Activated T-cell treated with anti-CD3 and anti-CD28 coated beads for 48 hours (primary cell): ENCODE results near the gene CD276.
"Not testable (repeated sequence)": the region's sequence is repeated elsewhere in the genome, so short reads cannot be mapped to it uniquely, and the experiment has no call there.

ENCODE experiments used
- DNase-seq: peaks from one replicate; pipeline ENCODE4 v3.0.0-alpha.2; 2020; ENCODE audit warnings: low read depth

Gene CD276

GRCh38 chr15:73710321-73710720 is 26.1 kb downstream of the CD276 start:
- DNase-seq = no peak

DNA sequence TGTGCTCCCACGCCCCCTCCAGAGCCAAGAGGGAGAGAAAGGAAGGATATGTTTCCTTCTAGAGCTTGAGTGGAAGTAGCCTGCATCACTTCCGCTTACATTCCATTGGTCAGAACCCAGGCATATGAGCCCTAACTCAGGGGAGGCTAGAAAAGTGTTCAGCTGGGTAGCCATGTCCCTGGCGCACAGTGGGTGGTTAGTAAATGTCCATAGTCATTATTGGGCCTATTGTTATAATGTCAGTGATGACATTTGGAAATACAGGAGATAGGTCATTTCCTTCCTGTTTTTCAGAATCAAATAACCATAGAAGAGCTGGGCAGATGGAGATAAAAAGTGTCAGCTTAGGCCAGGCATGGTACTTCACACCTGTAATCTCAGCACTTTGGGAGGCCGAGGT is 27.3 kb downstream of the CD276 start:
- no peak for DNase-seq

GRCh38 chr15:73712107-73712506 is 27.9 kb downstream of the CD276 start:
- DNase-seq = no peak

DNA sequence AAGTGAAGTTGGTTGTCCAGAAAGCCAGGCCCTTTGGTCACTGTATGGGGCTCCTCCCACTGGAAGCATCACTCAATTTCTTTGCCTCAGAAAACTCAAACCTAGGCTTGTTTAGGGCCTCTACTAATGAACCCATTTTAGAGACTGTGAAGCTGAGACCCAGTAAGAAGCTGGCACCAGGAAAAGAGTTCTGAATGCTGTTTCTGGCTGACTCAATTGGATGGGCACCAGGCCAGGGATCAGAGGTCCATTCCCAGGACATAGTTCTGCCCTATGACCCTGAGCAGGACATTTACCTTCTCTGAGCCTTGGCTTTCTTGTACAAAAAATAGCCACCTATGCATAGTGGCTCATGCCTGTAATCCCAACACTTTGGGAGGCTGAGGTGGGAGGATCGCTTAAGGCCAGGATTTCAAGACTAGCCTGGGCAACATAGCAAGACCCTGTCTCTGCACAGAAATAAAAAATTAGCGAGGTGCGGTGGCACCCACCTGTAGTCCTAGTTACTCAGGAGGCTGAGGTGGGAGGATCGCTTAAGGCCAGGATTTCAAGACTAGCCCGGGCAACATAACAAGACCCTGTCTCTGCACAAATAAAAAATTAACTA is 30.6 kb downstream of the CD276 start:
- DNase-seq = no peak

- DNase-seq = no peak
Measured at GRCh38 chr15:73715417-73715816, 31.2 kb downstream of the CD276 start.

GRCh38 chr15:73716417-73716816 is 32.2 kb downstream of the CD276 start:
- no peak for DNase-seq

DNA sequence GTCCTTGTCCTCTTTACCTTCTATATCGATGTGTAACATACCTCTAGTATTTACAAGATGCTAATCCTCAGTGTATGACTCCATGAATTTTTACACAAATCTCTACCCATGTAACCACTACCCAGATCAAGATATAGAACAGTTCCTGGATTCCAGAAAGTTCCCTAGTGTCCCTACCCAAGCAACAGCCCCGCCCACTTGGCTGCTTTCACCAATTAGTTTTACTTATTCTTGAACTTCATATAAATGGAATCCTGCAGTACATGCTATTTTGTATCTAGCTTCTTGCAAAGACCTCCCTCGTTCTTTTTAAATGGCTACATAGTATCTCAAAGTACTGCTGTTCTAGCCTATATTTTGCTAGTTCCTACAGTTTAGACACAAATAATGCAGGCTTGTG is 33.0 kb downstream of the CD276 start:
- DNase-seq = no peak

- no peak for DNase-seq
Measured at GRCh38 chr15:73717802-73718201, 33.6 kb downstream of the CD276 start.

DNA sequence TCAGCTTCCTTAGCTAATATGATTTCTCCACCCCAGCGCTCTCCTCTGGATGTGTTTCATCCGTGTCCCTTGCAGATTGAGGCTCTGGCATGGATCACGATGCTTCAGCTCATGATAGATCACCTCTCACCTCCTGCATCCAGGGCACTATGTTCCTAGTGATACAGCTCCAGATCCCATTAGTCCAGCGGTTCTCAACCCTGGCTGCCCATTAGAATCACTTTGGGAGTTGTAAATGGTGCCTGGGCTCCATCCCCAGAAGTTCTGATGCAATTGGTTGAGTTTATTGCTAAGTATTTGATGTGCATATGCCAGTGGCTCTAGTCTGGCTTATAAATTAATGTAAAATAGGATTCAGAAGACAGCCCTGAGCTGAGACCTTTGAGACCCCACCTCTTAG is 34.5 kb downstream of the CD276 start:
- DNase-seq = no peak

GRCh38 chr15:73722425-73722824 is 38.2 kb downstream of the CD276 start:
- no peak for DNase-seq

- DNase-seq = no peak
Measured at GRCh38 chr15:73723191-73723590, 39.0 kb downstream of the CD276 start.

DNA sequence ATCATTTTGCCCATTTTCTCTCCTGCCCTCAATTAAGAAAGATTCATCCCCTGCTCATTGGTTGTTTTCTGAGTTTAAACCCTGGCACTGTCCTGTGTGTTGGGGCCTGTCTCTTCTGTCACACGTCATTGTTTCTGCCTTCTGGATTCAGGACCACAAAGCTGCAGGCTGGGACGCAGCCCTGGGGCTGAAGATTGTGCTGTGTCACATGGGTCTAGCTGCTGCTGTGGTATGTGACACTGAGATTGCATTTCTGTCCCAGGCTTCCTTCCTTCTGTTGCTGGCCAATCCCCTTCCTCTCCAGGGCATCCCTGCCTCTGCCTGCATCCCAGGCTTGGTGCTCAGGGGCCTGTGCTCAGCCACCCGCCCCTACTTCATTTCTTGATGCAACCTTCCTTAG is 40.0 kb downstream of the CD276 start:
- DNase-seq = no peak

DNA sequence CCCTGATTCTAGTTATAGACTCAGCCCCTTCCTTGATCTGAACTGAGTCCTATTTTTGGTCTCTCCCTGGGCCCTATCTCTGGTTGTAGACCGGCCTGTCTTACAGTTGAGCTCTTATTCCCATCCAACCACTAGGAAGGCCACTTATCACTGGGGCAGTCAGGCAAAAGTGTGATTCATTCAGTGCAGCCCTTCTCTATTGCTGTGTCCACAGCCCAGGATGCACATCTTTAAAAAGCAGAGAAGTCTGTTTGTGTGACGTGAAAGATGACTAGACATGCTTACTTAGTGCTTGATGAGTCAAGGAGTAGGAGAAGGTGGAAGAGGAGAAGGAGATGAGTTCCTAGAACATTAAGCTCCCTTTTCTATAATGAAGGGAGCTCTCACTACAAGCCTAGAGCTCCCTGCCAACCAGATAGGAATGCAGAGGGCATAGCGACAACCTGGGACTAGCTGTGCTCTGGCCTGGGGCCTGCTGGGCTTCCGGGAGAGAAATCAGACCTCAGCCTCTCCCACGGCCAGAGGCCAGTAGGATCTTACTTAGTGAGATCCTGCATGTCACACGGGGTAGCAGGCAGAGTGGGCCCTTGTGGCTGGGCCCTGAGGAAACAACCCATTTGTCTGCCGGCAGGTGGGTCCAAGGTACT is 43.3 kb downstream of the CD276 start:
- DNase-seq = no peak

- not testable (repeated sequence) for DNase-seq
Measured at GRCh38 chr15:73732051-73732450, 47.9 kb downstream of the CD276 start.

DNA sequence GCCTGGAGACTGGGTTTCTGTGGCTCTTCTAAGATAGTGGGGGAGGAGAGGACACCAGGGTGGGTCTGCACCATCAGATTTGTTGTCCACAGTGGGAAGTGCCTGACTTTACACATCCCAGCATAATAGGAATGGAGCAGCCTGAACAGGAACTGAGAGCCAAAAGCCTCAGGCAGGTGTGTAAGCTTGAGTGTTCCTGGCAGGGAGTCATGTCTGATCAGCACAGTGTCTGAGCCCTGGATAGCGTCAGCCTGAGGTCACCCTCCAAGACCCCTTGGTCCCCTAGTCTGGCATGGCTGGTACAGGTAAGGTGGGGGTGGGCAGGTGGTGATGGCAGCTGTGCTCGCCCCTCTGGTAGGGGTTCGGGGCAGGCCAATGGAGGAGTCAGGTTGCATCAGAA is 48.7 kb downstream of the CD276 start:
- DNase-seq = no peak

DNA sequence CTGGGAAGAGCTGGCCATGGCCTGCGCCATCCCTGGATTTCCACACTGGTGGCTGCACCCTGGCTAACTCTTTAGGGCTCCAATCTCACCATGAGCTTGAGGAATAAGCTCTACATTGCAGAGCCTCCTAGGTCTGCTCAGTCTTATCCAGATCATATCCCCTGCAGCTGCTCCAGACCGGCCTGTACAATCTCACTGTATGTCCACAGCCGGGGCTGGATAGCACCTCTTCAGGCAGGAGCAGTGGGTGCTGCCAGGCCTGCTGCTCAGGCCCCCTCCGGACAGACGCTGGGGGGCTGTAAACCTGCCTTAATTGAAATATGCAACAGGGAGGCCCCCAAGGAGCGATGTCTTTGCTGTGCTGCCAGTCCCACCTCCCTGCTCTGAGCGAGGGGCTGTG is 53.4 kb downstream of the CD276 start:
- no peak for DNase-seq

- no peak for DNase-seq
Measured at GRCh38 chr15:73740152-73741048, 56.2 kb downstream of the CD276 start.

DNA sequence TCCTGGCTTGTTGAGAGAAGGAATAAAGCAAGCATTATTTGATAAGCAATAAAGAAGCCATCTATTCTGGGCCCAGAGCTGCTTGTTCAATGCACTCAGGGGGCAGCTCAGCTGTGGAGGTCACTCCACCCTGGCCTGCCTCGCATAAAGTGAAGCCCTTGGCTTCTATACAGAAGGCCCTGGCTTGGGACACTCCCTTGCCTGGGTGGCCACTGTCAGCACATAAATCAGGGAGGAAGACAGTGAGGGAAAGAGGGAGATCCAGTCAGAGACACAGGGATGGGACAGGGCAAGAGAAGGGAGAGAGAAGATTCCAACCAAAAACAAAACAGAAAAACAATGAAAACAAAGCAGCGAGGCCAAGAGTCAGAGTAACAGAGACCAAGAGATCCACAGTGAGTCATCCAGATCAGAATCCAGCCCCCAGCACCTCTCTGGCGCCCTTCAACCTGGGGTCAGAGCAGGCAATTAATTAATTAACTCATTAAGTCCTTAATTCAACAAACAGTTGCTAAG is 57.2 kb downstream of the CD276 start:
- no peak for DNase-seq

DNA sequence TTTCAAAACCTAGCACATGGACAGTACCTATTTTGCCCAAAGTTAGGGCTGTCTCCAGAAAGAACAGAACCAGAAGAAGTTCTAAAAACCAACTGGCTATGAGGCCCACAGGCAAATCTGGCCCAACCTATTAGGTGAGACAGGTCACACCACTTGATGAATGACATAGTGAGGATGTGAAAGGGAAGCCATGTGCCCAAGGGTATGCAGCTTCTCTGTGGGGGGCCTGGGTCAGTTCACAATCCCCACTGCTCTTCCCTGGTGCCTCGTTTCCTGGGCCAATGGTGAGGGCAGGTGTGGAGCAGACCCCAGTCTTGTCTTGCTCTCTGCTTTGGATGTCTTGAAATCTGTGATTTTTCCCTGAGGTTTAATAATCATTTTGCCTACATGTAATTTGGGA is 60.1 kb downstream of the CD276 start:
- no peak for DNase-seq

DNA sequence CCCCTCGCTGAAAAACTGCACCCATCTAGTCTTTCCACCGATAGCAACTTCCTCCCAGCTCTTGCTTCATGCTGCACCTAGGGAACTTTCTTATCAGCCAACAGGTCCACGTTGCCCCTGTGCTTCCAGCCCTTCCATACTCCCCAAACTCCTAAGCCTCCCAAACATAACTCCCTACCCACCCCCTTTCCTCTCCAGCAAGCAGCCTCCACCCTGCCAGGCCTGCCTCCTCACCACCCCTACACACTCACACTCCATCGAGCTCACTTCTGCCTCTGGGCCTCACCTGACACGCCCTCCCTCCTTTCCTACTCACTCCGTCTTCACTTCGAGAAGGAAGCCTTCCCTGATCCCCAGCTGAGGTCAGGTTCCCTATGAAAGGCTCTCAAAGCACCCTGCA is 60.9 kb downstream of the CD276 start:
- DNase-seq = no peak

GRCh38 chr15:73746261-73746660 is 62.1 kb downstream of the CD276 start:
- DNase-seq = no peak

- no peak for DNase-seq
Measured at GRCh38 chr15:73746883-73747282, 62.7 kb downstream of the CD276 start.
